Activated CD4-positive, alpha-beta memory T cell treated with anti-CD3 and anti-CD28 coated beads for 36 hours (primary cell): Measurements from ENCODE around the gene TMC5. TPM values are rescaled to one million over a fixed set of nuclear protein-coding genes. Genes with fewer than 3 reads are reported as not detected.

Experiments
- CTCF ChIA-PET: fragments of 350-600 bp; sonication (Branson Sonifier 250); formaldehyde crosslinking; loops from one replicate; lab custom pipeline; 2021; ENCODE audit warnings: antibody characterized with exemption, inconsistent platforms; lab: Charles Lee
- POLR2A ChIA-PET: fragments of 350-600 bp; sonication (Branson Sonifier 250); formaldehyde crosslinking; loops from one replicate; lab custom pipeline; 2021; ENCODE audit warnings: antibody characterized with exemption; lab: Charles Lee
- DNase-seq: peaks from one replicate; pipeline ENCODE4 v3.0.0-alpha.2; 2020
- H3K27ac Mint-ChIP-seq: one replicate; pipeline ENCODE4 v1.8.0; 2021; ENCODE audit warnings: mixed read lengths
- H3K27me3 Mint-ChIP-seq: one replicate; pipeline ENCODE4 v1.8.0; 2021; ENCODE audit warnings: mixed read lengths
- H3K36me3 Mint-ChIP-seq: one replicate; pipeline ENCODE4 v1.8.0; 2021; ENCODE audit warnings: mixed read lengths
- H3K4me1 Mint-ChIP-seq: one replicate; pipeline ENCODE4 v1.8.0; 2021; ENCODE audit warnings: low read depth, mixed read lengths
- H3K4me3 Mint-ChIP-seq: one replicate; pipeline ENCODE4 v1.8.0; 2021; ENCODE audit warnings: mild to moderate bottlenecking, mixed read lengths
- H3K9me3 Mint-ChIP-seq: one replicate; pipeline ENCODE4 v1.8.0; 2021; ENCODE audit warnings: mixed read lengths
- intact Hi-C: fragments of 100-400 bp; cut with micrococcal nuclease; formaldehyde crosslinking; loops from one replicate; pipeline ENCODE4 v1.15.1; 2023
- total RNA-seq, 2 experiments: library from RNA; stranded (reverse); gene quantifications; one replicate each; pipeline ENCODE4 v1.2.3, GENCODE V29; 2021

Gene TMC5
- total RNA-seq, 2 experiments from 2014 or later: not detected

DNA sequence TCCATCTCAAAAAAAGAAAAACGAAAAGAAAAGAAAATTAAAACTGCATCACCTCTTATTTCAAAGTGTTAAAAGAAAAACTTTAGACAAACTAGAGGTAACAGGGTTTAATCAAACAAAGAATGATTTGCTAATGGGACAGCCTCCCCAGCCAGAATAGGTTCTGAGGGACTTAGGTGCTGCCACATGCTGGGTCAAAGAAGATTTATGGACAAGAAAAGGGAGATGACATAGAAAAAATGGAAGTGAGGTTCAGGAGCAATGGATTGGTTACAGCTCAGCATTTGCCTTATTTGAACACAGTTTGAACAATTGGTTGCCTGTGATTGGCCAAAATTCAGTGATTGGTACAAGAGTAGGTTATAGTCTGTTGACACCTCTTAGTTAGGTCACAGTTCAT lies 21.1 kb downstream of the TMC5 start:
- ChIA-PET POLR2A (no interaction called here), CTCF (no interaction called here)
- intact Hi-C loops: no loop called here
- no peaks in the 10 kb centered on the region for H3K36me3 Mint-ChIP-seq
- no peak overlapping the region for H3K27ac Mint-ChIP-seq
- H3K27me3 Mint-ChIP-seq: peaks cover 4% of the 10 kb centered on the region
- H3K4me1 Mint-ChIP-seq: no peaks in the 10 kb centered on the region
- no peak for DNase-seq
- no peaks in the 10 kb centered on the region for H3K9me3 Mint-ChIP-seq
- no peak overlapping the region for H3K4me3 Mint-ChIP-seq

DNA sequence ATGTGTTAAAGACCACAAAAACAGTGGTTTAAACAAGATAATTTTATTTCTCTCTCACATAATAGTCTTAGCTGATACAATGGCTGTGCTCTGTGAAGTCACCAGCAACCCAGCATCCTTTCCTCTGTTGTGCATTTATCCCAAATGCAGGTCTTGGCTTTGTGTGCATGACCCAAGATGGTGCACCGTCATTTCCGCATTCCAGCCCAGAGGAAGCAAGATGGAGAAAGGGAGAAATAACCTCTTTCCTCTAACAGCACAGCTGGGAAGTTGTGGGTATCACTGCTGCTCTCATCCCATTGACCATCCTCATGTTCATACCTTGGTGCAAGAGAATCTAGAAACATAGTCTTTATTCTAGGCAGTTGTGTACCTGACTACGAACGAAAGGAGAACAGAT lies 21.8 kb downstream of the TMC5 start:
- Mint-ChIP-seq H3K4me3 (no peak overlapping the region), H3K4me1 (no peaks in the 10 kb centered on the region), H3K9me3 (no peaks in the 10 kb centered on the region), H3K36me3 (no peaks in the 10 kb centered on the region), H3K27me3 (peaks cover 4% of the 10 kb centered on the region), H3K27ac (no peak overlapping the region)
- ChIA-PET CTCF (no interaction called here), POLR2A (no interaction called here)
- DNase-seq: no peak
- intact Hi-C loops: no loop called here

DNA sequence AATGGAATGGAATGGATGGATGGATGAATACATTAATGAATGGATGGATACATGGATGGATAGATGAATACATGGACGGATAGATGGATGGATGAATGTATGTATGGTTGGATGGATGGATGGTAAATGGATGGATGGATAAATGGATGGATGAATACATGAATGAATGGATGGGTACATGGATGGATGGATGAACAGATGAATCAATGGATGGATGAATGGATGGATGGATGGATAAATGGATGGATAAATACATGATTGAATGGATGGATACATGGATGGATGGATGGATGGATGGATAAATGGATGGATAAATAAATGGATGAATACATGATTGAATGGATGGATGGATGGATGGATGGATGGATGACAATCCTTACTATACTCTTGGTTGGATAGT lies 26.0 kb downstream of the TMC5 start:
- POLR2A ChIA-PET: no interaction called here
- intact Hi-C loops: no loop called here
- H3K27me3 Mint-ChIP-seq: peaks cover 4% of the 10 kb centered on the region
- H3K36me3 Mint-ChIP-seq: no peaks in the 10 kb centered on the region
- no peak for DNase-seq
- H3K4me1 Mint-ChIP-seq: no peaks in the 10 kb centered on the region
- no peaks in the 10 kb centered on the region for H3K9me3 Mint-ChIP-seq
- CTCF ChIA-PET: no interaction called here
- no peak overlapping the region for H3K4me3 Mint-ChIP-seq
- H3K27ac Mint-ChIP-seq: no peak overlapping the region

DNA sequence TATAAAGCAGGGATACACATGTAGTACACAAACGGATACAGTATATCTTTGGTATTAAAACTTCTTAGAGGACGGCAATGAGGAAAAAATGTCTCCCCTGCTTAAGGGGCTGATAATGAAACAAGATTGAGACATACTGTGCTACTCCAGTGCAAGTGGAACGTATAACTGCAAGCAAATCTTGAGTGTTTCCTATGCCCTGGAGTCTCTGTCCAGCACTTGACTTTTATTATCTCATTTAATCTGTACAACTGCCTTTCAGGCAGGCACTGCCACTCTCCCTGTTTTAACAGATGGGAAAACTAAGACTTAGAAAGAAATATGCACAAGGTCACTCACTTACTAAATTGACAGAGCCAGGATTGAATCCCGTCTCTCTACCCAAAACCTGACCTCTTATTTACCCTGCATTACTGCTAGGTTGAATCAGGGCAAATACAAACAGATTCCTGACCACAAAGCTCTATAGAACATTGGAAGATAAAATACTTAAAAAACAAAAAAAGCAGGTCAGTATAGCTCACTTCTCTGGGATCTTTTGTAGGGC lies 28.7 kb downstream of the TMC5 start:
- DNase-seq: no peak
- CTCF ChIA-PET: no interaction called here
- Mint-ChIP-seq H3K27ac (no peak overlapping the region), H3K36me3 (no peaks in the 10 kb centered on the region), H3K4me1 (no peaks in the 10 kb centered on the region), H3K9me3 (no peaks in the 10 kb centered on the region), H3K4me3 (no peak overlapping the region), H3K27me3 (peaks cover 4% of the 10 kb centered on the region)
- intact Hi-C loops: no loop called here
- POLR2A ChIA-PET: no interaction called here

DNA sequence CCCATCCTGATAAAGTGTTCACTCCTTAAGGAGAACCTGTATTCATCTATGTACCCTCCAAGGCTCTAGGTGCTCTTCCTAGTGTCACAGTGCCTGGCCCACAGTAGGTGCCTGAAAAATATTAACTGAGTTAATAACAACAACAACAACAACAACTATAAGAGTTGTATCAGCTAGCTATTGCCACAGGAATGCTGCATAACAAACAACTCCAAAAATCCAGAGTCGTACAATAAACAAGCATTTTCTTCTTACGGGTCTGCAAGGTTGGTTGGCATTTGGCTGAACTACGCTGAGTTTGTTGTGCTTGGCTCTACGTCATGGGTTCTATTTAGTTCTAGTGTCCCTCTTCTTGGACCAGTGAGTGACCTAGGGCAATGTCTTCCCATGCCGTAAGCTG lies 29.2 kb downstream of the TMC5 start:
- Mint-ChIP-seq H3K9me3 (no peaks in the 10 kb centered on the region), H3K36me3 (no peaks in the 10 kb centered on the region), H3K4me1 (no peaks in the 10 kb centered on the region), H3K27me3 (peaks cover 4% of the 10 kb centered on the region), H3K27ac (no peak overlapping the region), H3K4me3 (no peak overlapping the region)
- DNase-seq: no peak
- CTCF ChIA-PET: no interaction called here
- intact Hi-C loops: no loop called here
- POLR2A ChIA-PET: no interaction called here

DNA sequence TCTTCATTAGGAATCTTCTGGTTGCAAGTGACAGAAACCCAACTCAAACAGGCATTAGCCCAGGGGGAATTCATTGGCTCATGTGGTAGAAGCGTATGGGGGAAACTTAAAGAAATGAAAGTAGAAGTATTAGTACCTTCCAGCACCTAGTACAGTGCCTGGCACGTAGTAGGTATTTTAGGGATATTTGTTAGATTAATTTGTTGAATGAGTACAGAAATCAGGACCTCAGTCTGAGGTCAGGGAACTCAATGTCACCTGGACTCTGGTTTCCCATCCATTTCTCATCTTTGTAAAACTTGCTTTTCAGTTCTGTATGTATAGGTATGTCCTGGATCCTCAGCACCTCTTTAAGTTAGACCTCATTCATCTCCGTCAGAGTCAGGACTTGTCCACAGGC lies 32.5 kb downstream of the TMC5 start:
- H3K27me3 Mint-ChIP-seq: no peaks in the 10 kb centered on the region
- H3K36me3 Mint-ChIP-seq: no peaks in the 10 kb centered on the region
- intact Hi-C loops: no loop called here
- H3K9me3 Mint-ChIP-seq: no peaks in the 10 kb centered on the region
- H3K4me1 Mint-ChIP-seq: no peaks in the 10 kb centered on the region
- ChIA-PET POLR2A (no interaction called here), CTCF (no interaction called here)
- no peak overlapping the region for H3K4me3 Mint-ChIP-seq
- no peak for DNase-seq
- no peak overlapping the region for H3K27ac Mint-ChIP-seq

DNA sequence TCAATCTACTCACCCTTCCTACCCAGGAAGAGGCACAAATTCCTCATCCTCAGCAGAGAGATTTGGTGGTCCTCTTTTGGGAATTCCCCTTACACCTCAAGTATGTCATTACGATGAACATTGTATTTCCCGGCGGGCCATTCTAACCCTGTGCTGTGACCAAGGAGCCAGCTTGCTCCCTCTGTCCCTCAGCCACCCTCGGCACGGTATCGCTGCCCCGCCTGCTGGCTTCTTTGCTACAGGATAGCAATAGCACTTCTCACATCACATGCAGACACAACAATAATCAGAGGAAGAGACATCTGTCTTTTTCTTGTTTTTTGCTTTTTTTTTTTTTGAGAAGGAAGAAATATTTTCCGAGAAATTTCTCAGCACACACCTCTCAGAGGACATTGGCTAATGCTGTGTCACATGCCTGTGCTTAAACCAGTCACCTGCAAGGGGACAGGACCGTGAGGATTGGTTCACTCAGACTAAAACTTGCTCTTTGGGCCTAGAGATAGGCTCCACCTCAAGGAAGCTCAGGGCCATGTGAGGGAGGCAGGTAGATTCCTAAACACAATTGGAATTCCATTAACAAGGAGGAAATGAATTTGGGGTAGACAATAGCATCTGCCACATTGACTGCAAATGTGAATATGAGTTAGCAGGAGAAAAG lies 41.2 kb downstream of the TMC5 start:
- intact Hi-C loops: no loop called here
- H3K27me3 Mint-ChIP-seq: peaks cover 2% of the 10 kb centered on the region
- no peak overlapping the region for H3K27ac Mint-ChIP-seq
- no peaks in the 10 kb centered on the region for H3K36me3 Mint-ChIP-seq
- DNase-seq: no peak
- H3K9me3 Mint-ChIP-seq: no peaks in the 10 kb centered on the region
- CTCF ChIA-PET: no interaction called here
- no peak overlapping the region for H3K4me3 Mint-ChIP-seq
- POLR2A ChIA-PET: no interaction called here
- no peaks in the 10 kb centered on the region for H3K4me1 Mint-ChIP-seq

DNA sequence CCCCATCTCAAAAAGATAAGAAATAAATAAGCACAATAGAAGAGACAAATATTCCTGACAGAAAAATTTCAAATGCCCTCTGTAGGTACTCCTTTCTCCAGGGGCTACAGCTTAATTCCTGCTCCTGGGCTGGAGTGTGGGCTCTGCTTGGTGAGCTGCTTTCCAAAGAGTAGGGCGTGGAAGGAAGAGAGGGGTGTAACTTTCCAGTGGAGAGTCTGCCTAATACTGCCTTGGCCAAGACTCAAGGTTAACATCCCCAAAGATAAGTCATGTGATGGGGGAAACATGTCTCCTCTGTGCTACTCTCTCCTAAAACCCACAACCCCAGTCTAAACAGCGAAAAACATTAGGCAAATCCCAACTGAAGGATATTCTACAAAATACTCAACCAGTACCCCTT lies 42.7 kb downstream of the TMC5 start:
- no peak overlapping the region for H3K27ac Mint-ChIP-seq
- no peak overlapping the region for H3K4me3 Mint-ChIP-seq
- H3K4me1 Mint-ChIP-seq: no peaks in the 10 kb centered on the region
- no peaks in the 10 kb centered on the region for H3K36me3 Mint-ChIP-seq
- no peaks in the 10 kb centered on the region for H3K9me3 Mint-ChIP-seq
- CTCF ChIA-PET: no interaction called here
- POLR2A ChIA-PET: no interaction called here
- peaks cover 2% of the 10 kb centered on the region for H3K27me3 Mint-ChIP-seq
- no peak for DNase-seq
- intact Hi-C loops: no loop called here

DNA sequence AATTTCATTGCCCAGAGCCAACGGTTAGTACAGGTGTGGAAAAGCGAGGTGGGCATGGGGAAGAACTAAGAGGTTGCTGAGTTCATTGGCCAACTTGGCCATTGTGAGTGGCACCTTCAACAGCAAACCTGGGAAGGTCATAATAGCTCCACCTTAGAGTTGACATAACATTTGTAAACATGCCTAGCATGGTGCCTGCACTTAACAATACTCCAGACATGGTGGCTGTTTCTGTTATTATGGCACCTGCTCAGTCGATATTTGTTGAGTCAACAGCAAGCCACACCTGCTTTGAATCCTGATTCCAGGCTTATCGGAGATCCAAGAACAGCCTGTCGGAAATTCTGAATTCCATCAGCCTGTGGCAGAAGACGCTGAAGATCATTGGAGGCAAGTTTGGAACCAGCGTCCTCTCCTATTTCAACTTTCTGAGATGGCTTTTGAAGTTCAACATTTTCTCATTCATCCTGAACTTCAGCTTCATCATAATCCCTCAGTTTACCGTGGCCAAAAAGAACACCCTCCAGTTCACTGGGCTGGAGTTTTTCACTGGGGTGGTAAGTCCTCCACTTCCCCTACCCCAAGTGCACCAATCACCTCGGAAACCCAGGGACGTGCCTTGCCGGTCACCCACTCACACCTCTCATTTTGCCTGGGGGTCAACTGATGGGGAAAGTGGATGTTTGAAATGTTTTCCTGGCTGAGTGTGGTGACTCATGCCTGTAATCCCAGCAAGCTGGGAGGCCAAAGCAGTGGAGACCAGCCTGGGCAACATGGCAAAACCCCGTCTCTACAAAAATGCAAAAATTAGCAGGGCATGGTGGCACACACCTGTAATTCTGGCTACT lies 46.0 kb downstream of the TMC5 start:
- Mint-ChIP-seq H3K9me3 (no peaks in the 10 kb centered on the region), H3K4me3 (no peak overlapping the region), H3K4me1 (no peaks in the 10 kb centered on the region), H3K27me3 (peaks cover 2% of the 10 kb centered on the region), H3K36me3 (no peaks in the 10 kb centered on the region), H3K27ac (no peak overlapping the region)
- ChIA-PET CTCF (no interaction called here), POLR2A (no interaction called here)
- intact Hi-C loops: no loop called here
- DNase-seq: no peak

DNA sequence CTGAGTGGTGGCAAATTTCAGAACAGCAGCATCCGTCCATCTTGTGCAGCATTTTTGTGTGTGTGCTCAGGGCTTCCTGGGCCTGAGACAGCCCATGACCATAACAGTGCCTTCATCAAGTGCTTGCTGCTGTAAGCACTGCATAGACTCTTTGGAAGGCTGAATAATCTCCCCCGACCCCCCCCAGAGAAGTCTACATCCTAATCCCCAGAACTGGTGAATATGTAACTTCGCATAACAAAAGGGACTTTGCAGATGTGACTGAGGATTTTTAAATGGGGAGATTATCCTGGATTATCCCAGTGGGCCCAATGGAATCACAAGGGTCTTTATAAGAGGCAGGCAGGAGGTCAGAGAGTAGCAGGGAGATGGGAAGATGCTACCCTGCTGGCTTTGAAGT lies 50.6 kb downstream of the TMC5 start:
- H3K27ac Mint-ChIP-seq: no peak overlapping the region
- ChIA-PET CTCF (no interaction called here), POLR2A (no interaction called here)
- no peaks in the 10 kb centered on the region for H3K36me3 Mint-ChIP-seq
- no peaks in the 10 kb centered on the region for H3K4me1 Mint-ChIP-seq
- no peak overlapping the region for H3K4me3 Mint-ChIP-seq
- intact Hi-C loops: no loop called here
- DNase-seq: no peak
- no peaks in the 10 kb centered on the region for H3K9me3 Mint-ChIP-seq
- no peaks in the 10 kb centered on the region for H3K27me3 Mint-ChIP-seq

DNA sequence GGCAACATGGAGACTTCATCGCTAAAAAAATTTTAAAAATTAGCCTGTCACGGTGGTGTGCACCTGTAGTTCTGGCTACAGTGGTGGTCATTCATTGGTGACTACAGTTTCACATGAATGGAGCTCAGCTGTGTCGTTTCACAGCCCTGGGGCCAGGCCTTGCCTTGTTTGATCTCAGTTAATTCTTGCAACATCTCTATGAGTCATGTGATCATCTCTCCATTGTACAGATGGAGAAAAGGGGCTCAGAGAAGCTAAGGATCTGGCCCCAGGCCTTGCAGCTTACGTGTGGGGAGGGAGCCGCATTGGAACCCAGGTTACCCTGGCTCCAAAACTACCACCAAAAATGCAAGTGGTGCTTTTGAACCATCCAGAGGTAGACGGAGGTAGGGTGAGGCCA lies 54.8 kb downstream of the TMC5 start:
- no peak for DNase-seq
- H3K4me1 Mint-ChIP-seq: no peaks in the 10 kb centered on the region
- no peaks in the 10 kb centered on the region for H3K9me3 Mint-ChIP-seq
- H3K4me3 Mint-ChIP-seq: no peak overlapping the region
- intact Hi-C loops: no loop called here
- no peaks in the 10 kb centered on the region for H3K27me3 Mint-ChIP-seq
- CTCF ChIA-PET: no interaction called here
- POLR2A ChIA-PET: no interaction called here
- no peak overlapping the region for H3K27ac Mint-ChIP-seq
- H3K36me3 Mint-ChIP-seq: no peaks in the 10 kb centered on the region

DNA sequence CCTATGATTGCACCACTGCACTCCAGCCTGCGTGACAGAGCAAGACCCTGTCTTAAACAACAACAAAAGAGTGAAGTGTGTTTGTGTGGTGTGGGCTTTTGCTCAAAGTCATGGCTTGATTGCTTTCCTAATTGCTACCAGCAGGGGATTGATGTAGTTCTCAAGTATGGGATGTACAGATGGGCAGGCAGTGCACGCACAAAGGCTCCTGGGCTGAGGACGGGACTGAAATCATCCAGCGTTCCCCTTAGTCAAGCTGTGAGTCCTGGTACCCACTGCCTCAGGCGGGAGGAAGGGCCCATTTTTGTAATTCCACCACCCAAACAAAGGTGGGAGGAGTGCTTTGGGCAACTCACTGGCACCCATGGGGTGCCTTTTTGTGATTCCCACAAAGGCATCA lies 56.9 kb downstream of the TMC5 start:
- Mint-ChIP-seq H3K9me3 (no peaks in the 10 kb centered on the region), H3K4me3 (no peak overlapping the region), H3K27ac (no peak overlapping the region), H3K36me3 (no peaks in the 10 kb centered on the region), H3K27me3 (no peaks in the 10 kb centered on the region), H3K4me1 (no peaks in the 10 kb centered on the region)
- intact Hi-C loops: no loop called here
- DNase-seq: no peak
- CTCF ChIA-PET: no interaction called here
- POLR2A ChIA-PET: no interaction called here
